Measurements from ENCODE around the gene NPAS4. TPM values are rescaled to one million over a fixed set of nuclear protein-coding genes. Genes with fewer than 3 reads are reported as not detected.

NPAS4 gene
- total RNA-seq, 1 donor from 2014 or later, result not detected

- H3K27me3 Mint-ChIP-seq, result peaks cover 78% of the 10 kb centered on the region
- TF ChIP-seq CTCF (IDR thresholded peaks at IDR 0.05; ENCODE audit: unreplicated experiment), result no peak
- no peak overlapping the region for H3K27ac Mint-ChIP-seq
- DNase-seq (ENCODE audit: low spot score, unreplicated experiment), result no peak
- no peaks in the 10 kb centered on the region for H3K9me3 Mint-ChIP-seq (ENCODE audit: low read depth)
- H3K4me1 Mint-ChIP-seq (ENCODE audit: low read depth), result peaks cover 1% of the 10 kb centered on the region
- H3K36me3 Mint-ChIP-seq (ENCODE audit: insufficient read depth), result no peaks in the 10 kb centered on the region
- H3K4me3 Mint-ChIP-seq (ENCODE audit: low read depth), result no peak overlapping the region
Observed at GRCh38 chr11:66413167-66413566, 7.7 kb upstream of the NPAS4 start.

GRCh38 chr11:66414120-66414934 is 6.5 kb upstream of the NPAS4 start:
- H3K27ac Mint-ChIP-seq, result no peak overlapping the region
- TF ChIP-seq CTCF (IDR thresholded peaks at IDR 0.05; ENCODE audit: unreplicated experiment), result no peak

GRCh38 chr11:66415423-66415822 is 5.4 kb upstream of the NPAS4 start:
- H3K27me3 Mint-ChIP-seq, result peaks cover 86% of the 10 kb centered on the region
- no peaks in the 10 kb centered on the region for H3K9me3 Mint-ChIP-seq (ENCODE audit: low read depth)
- no peak overlapping the region for H3K27ac Mint-ChIP-seq
- no peak overlapping the region for H3K4me3 Mint-ChIP-seq (ENCODE audit: low read depth)
- H3K36me3 Mint-ChIP-seq (ENCODE audit: insufficient read depth), result no peaks in the 10 kb centered on the region
- no peak for DNase-seq (ENCODE audit: low spot score, unreplicated experiment)
- no peaks in the 10 kb centered on the region for H3K4me1 Mint-ChIP-seq (ENCODE audit: low read depth)
- no peak for TF ChIP-seq CTCF (IDR thresholded peaks at IDR 0.05; ENCODE audit: unreplicated experiment)

More at GRCh38 chr11:66414120-66414934, 6.5 kb upstream of the NPAS4 start:
- H3K27me3 Mint-ChIP-seq, result peaks cover 84% of the 10 kb centered on the region
- H3K4me1 Mint-ChIP-seq (ENCODE audit: low read depth), result no peaks in the 10 kb centered on the region
- H3K4me3 Mint-ChIP-seq (ENCODE audit: low read depth), result no peak overlapping the region
- H3K36me3 Mint-ChIP-seq (ENCODE audit: insufficient read depth), result no peaks in the 10 kb centered on the region
- DNase-seq (ENCODE audit: low spot score, unreplicated experiment), result no peak
- no peaks in the 10 kb centered on the region for H3K9me3 Mint-ChIP-seq (ENCODE audit: low read depth)

GRCh38 chr11:66417000-66417399 is 3.8 kb upstream of the NPAS4 start:
- H3K4me3 Mint-ChIP-seq (ENCODE audit: low read depth), result no peak overlapping the region
- H3K27me3 Mint-ChIP-seq, result peaks cover 79% of the 10 kb centered on the region
- no peak overlapping the region for H3K27ac Mint-ChIP-seq
- no peaks in the 10 kb centered on the region for H3K36me3 Mint-ChIP-seq (ENCODE audit: insufficient read depth)
- no peaks in the 10 kb centered on the region for H3K4me1 Mint-ChIP-seq (ENCODE audit: low read depth)
- no peaks in the 10 kb centered on the region for H3K9me3 Mint-ChIP-seq (ENCODE audit: low read depth)
- TF ChIP-seq CTCF (IDR thresholded peaks at IDR 0.05; ENCODE audit: unreplicated experiment), result no peak
- no peak for DNase-seq (ENCODE audit: low spot score, unreplicated experiment)

- no peaks in the 10 kb centered on the region for H3K36me3 Mint-ChIP-seq (ENCODE audit: insufficient read depth)
- H3K27ac Mint-ChIP-seq, result no peak overlapping the region
- no peaks in the 10 kb centered on the region for H3K4me1 Mint-ChIP-seq (ENCODE audit: low read depth)
- peaks cover 72% of the 10 kb centered on the region for H3K27me3 Mint-ChIP-seq
- no peak for TF ChIP-seq CTCF (IDR thresholded peaks at IDR 0.05; ENCODE audit: unreplicated experiment)
- H3K9me3 Mint-ChIP-seq (ENCODE audit: low read depth), result no peaks in the 10 kb centered on the region
- H3K4me3 Mint-ChIP-seq (ENCODE audit: low read depth), result no peak overlapping the region
- DNase-seq (ENCODE audit: low spot score, unreplicated experiment), result peak; percentile 78
Observed at GRCh38 chr11:66418168-66418985, 2.5 kb upstream of the NPAS4 start.
